CD14-positive monocyte (primary cell): Measurements from ENCODE around the gene MDFIC. TPM values are rescaled to one million over a fixed set of nuclear protein-coding genes. Genes with fewer than 3 reads are reported as not detected.

Experiments
- DNase-seq, 3 donors: peaks; one replicate each; pipeline ENCODE4 v3.0.0-alpha.2; 2011 to 2022
- H2AFZ ChIP-seq: 2 replicates; pipeline ENCODE4 v1.6.0; 2012; ENCODE audit warnings: mild to moderate bottlenecking, low read depth, low read length, inconsistent platforms; ENCODE audit not compliant: insufficient read depth, poor library complexity, severe bottlenecking
- H3K27ac ChIP-seq, 2 donors: 1 replicate in 1 of 2; 2 replicates in 1 of 2; pipeline ENCODE4 v1.5.1; 2012 to 2013; ENCODE audit warnings: low read length in 2 of 2, control low read depth in 1 of 2, inconsistent platforms in 1 of 2, low read depth in 1 of 2, mild to moderate bottlenecking in 1 of 2
- H3K27me3 ChIP-seq, 2 donors: one replicate each; pipeline versions ENCODE4 v1.6.0 to v1.6.1; 2011 to 2013; ENCODE audit warnings: low read length in 2 of 2; ENCODE audit not compliant: control insufficient read depth in 2 of 2, insufficient read depth in 2 of 2
- H3K36me3 ChIP-seq, 2 donors: replicated peaks in 1 of 2; 1 replicate in 1 of 2; 2 replicates in 1 of 2; pipeline versions ENCODE4 v1.5.1 to v1.6.1; 2012 to 2013; ENCODE audit warnings: low read length in 2 of 2, control low read depth in 1 of 2, inconsistent platforms in 1 of 2, mild to moderate bottlenecking in 1 of 2; ENCODE audit not compliant: insufficient read depth in 2 of 2, control insufficient read depth in 1 of 2
- H3K4me1 ChIP-seq, 2 donors: 1 replicate in 1 of 2; 2 replicates in 1 of 2; pipeline versions ENCODE4 v1.5.1 to v1.6.1; 2012 to 2013; ENCODE audit warnings: low read length in 2 of 2, control low read depth in 1 of 2, inconsistent platforms in 1 of 2, mild to moderate bottlenecking in 1 of 2, moderate library complexity in 1 of 2; ENCODE audit not compliant: insufficient read depth in 2 of 2, control insufficient read depth in 1 of 2
- H3K4me2 ChIP-seq: replicated peaks from 2 replicates; pipeline ENCODE3; 2012; ENCODE audit warnings: low read length, moderate library complexity, mild to moderate bottlenecking; ENCODE audit not compliant: poor library complexity, severe bottlenecking; ENCODE audit errors: extremely low read depth
- H3K4me3 ChIP-seq, 3 experiments: fragments of 200-600 bp in 1 of 3; sonication (generic) in 1 of 3; replicated peaks in 1 of 3; 1 replicate in 2 of 3; 2 replicates in 1 of 3; pipeline ENCODE4 v1.5.1; 2011 to 2013; ENCODE audit warnings: low read length in 3 of 3, mild to moderate bottlenecking in 3 of 3, control low read depth in 2 of 3, low read depth in 2 of 3, inconsistent platforms in 1 of 3, moderate library complexity in 1 of 3
- H3K79me2 ChIP-seq: 2 replicates; pipeline ENCODE4 v1.6.0; 2012; ENCODE audit warnings: mild to moderate bottlenecking, control low read depth, inconsistent platforms, low read length, moderate library complexity; ENCODE audit not compliant: insufficient read depth
- H3K9ac ChIP-seq: 2 replicates; pipeline ENCODE4 v1.6.0; 2017; ENCODE audit warnings: low read length, mild to moderate bottlenecking; ENCODE audit not compliant: insufficient read depth, poor library complexity, severe bottlenecking
- H3K9me3 ChIP-seq, 2 donors: replicated peaks in 1 of 2; 1 replicate in 1 of 2; 2 replicates in 1 of 2; pipeline versions ENCODE4 v1.5.1 to v1.6.1; 2012 to 2013; ENCODE audit warnings: low read length in 2 of 2, control low read depth in 1 of 2; ENCODE audit not compliant: control insufficient read depth in 1 of 2, insufficient read depth in 1 of 2
- H4K20me1 ChIP-seq: 2 replicates; pipeline ENCODE4 v1.6.0; 2012; ENCODE audit warnings: mild to moderate bottlenecking, low read length, control low read depth, moderate library complexity; ENCODE audit not compliant: insufficient read depth
- H3K27ac Mint-ChIP-seq, 7 donors: one replicate each; pipeline ENCODE4 v1.8.0; 2020; ENCODE audit warnings: mild to moderate bottlenecking in 7 of 7, mixed read lengths in 7 of 7, moderate library complexity in 6 of 7, inconsistent platforms in 2 of 7
- H3K27me3 Mint-ChIP-seq, 3 donors: one replicate each; pipeline ENCODE4 v1.8.0; 2021 to 2022; ENCODE audit warnings: low read depth in 3 of 3, mild to moderate bottlenecking in 3 of 3, mixed read lengths in 3 of 3, moderate library complexity in 3 of 3, inconsistent platforms in 1 of 3
- H3K36me3 Mint-ChIP-seq, 2 donors: one replicate each; pipeline ENCODE4 v1.8.0; 2020; ENCODE audit warnings: mixed read lengths in 2 of 2, inconsistent platforms in 1 of 2, mild to moderate bottlenecking in 1 of 2
- H3K4me1 Mint-ChIP-seq: one replicate; pipeline ENCODE4 v1.8.0; 2020; ENCODE audit warnings: mild to moderate bottlenecking, mixed read lengths
- H3K4me3 Mint-ChIP-seq, 2 donors: one replicate each; pipeline ENCODE4 v1.8.0; 2020; ENCODE audit warnings: mild to moderate bottlenecking in 2 of 2, mixed read lengths in 2 of 2, moderate library complexity in 1 of 2
- H3K9me3 Mint-ChIP-seq, 7 donors: one replicate each; pipeline ENCODE4 v1.8.0; 2020 to 2022; ENCODE audit warnings: mixed read lengths in 7 of 7, mild to moderate bottlenecking in 6 of 7, moderate library complexity in 6 of 7, inconsistent platforms in 2 of 7
- WGBS: methylation state at CpG from one replicate; pipeline ENCODE4 v1.1.5; 2013; ENCODE audit warnings: missing lambda C conversion rate; ENCODE audit not compliant: insufficient coverage; 5-methylcytosine and 5-hydroxymethylcytosine counted together
- intact Hi-C, 2 donors: fragments of 100-400 bp; cut with micrococcal nuclease; formaldehyde crosslinking; loops; one replicate each; pipeline versions ENCODE4 v1.15.0 to v1.15.1; 2023
- polyA plus RNA-seq, 3 donors: library from polyadenylated mRNA; depleted of rRNA in 1 of 3; unstranded in 2 of 3; stranded (reverse) in 1 of 3; fragments of 300-500 nt in 2 of 3; fragments of >200 nt in 1 of 3; fragmentation: Illumina TruSeq in 2 of 3; gene quantifications; 1 replicate in 2 of 3; 2 replicates in 1 of 3; pipeline ENCODE4 v1.2.3, GENCODE V29; 2012 to 2021
- TF ChIP-seq, protein P1 (sequence below): fragments of 200-600 bp; IDR thresholded peaks from one replicate; pipeline ENCODE4 v1.8.0; 2022; ENCODE audit warnings: antibody characterized with exemption, mild to moderate bottlenecking

The MDFIC gene
- polyA plus RNA-seq, 3 donors: 13.0 to 30.0 (median 19.9) TPM

DNA sequence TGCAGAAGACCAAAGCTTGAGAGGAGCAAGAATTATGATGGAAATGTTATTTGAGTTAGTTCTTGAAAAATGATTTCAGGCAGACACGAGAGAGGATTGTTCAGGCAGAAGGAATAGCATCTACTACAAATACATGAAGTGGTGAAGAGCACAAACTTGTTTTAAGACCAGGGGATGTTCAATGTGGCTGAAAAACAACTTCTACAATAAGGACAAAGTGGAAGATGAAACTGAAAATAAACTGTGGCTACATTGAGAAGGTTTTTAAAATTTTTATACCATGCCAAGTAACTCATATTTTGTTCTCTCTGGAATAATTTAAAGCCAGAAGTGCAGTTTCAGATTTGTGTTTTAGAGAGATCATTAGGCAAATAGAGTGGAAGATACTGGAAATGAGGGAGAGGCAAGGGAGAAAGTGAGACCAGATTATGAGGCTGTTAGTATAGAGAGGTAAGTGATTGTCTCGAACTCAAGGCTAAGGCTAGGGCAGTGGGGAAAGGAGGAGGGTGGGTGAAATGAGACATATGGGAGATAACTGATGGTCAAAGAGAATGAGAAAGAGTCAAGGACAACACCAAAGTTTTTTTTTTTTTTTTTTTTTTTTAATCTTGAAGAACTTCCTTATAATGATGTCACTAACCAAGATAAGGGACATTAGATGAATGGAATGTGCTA is 115.4 kb downstream of the MDFIC start:
- DNase-seq: no peak
- no peak overlapping the region for H3K4me3 Mint-ChIP-seq
- intact Hi-C loops: no loop called here

GRCh38 chr7:115038158-115038557 is 116.3 kb downstream of the MDFIC start:
- Histone ChIP-seq H3K4me1 (peaks cover 0 to 4% of the 10 kb centered on the region in 2 donors), H3K36me3 (no peaks in the 10 kb centered on the region), H3K79me2 (no peaks in the 10 kb centered on the region), H3K27ac (no peak overlapping the region), H3K9me3 (no peaks in the 10 kb centered on the region), H4K20me1 (no peaks in the 10 kb centered on the region), H3K9ac (no peak overlapping the region), H2AFZ (no peak overlapping the region), H3K4me2 (no peak overlapping the region), H3K4me3 (no peak overlapping the region), H3K27me3 (no peaks in the 10 kb centered on the region)
- intact Hi-C loops: no loop called here
- Mint-ChIP-seq H3K4me1 (peaks cover 14% of the 10 kb centered on the region), H3K36me3 (no peaks in the 10 kb centered on the region), H3K4me3 (no peak overlapping the region), H3K27ac (no peak overlapping the region), H3K27me3 (no peaks in the 10 kb centered on the region), H3K9me3 (peaks cover 0 to 3% (median 0%) of the 10 kb centered on the region in 7 donors)
- WGBS: 100% methylated on average over 3 of the region's 4 CpGs
- TF ChIP-seq, protein P1, sequence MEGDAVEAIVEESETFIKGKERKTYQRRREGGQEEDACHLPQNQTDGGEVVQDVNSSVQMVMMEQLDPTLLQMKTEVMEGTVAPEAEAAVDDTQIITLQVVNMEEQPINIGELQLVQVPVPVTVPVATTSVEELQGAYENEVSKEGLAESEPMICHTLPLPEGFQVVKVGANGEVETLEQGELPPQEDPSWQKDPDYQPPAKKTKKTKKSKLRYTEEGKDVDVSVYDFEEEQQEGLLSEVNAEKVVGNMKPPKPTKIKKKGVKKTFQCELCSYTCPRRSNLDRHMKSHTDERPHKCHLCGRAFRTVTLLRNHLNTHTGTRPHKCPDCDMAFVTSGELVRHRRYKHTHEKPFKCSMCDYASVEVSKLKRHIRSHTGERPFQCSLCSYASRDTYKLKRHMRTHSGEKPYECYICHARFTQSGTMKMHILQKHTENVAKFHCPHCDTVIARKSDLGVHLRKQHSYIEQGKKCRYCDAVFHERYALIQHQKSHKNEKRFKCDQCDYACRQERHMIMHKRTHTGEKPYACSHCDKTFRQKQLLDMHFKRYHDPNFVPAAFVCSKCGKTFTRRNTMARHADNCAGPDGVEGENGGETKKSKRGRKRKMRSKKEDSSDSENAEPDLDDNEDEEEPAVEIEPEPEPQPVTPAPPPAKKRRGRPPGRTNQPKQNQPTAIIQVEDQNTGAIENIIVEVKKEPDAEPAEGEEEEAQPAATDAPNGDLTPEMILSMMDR: no peak
- DNase-seq: no peak

More for the DNA sequence above, 115.4 kb downstream of the MDFIC start:
- Histone ChIP-seq H4K20me1 (no peaks in the 10 kb centered on the region), H3K4me1 (peaks cover 0 to 4% of the 10 kb centered on the region in 2 donors), H3K4me2 (peak overlapping the region; percentile 4), H3K79me2 (no peaks in the 10 kb centered on the region), H3K27ac (peak overlapping the region in 1 of 2 donors; percentile 9), H2AFZ (peak overlapping the region; percentile 36), H3K4me3 (no peak overlapping the region), H3K9ac (no peak overlapping the region), H3K9me3 (no peaks in the 10 kb centered on the region), H3K36me3 (no peaks in the 10 kb centered on the region), H3K27me3 (no peaks in the 10 kb centered on the region)
- TF ChIP-seq, protein P1: no peak
- no peaks in the 10 kb centered on the region for H3K27me3 Mint-ChIP-seq
- peak overlapping the region in 4 of 7 donors; percentile 10 to 77 (median 37) for H3K27ac Mint-ChIP-seq
- H3K9me3 Mint-ChIP-seq: peaks cover 0 to 3% (median 0%) of the 10 kb centered on the region in 7 donors
- peaks cover 12% of the 10 kb centered on the region for H3K4me1 Mint-ChIP-seq
- WGBS: no CpG with 5 or more reads among the region's 2 CpGs
- H3K36me3 Mint-ChIP-seq: no peaks in the 10 kb centered on the region
